Activated T-helper 17 cell treated with anti-CD3 and anti-CD28 coated beads, Interleukin-2, amount 50 U/mL, for 72 hours (primary cell): ENCODE measurements around the gene ZNF205. TPM values are rescaled to one million over a fixed set of nuclear protein-coding genes. Genes with fewer than 3 reads are reported as not detected.

Experiments
- ATAC-seq: fragments of 150-1000 bp; cut with Tn5 transposase; replicated peaks from 2 replicates; pipeline ENCODE4 v1.10.0; 2021; ENCODE audit warnings: mild to moderate bottlenecking, moderate library complexity
- H3K27ac Mint-ChIP-seq: one replicate; pipeline ENCODE4 v1.8.0; 2022; ENCODE audit warnings: mixed read lengths
- H3K27me3 Mint-ChIP-seq: one replicate; pipeline ENCODE4 v1.8.0; 2022; ENCODE audit warnings: mixed read lengths
- H3K36me3 Mint-ChIP-seq: one replicate; pipeline ENCODE4 v1.8.0; 2022; ENCODE audit warnings: low read depth, mild to moderate bottlenecking, mixed read lengths
- H3K4me1 Mint-ChIP-seq: one replicate; pipeline ENCODE4 v1.8.0; 2022; ENCODE audit warnings: mixed read lengths
- H3K4me3 Mint-ChIP-seq: one replicate; pipeline ENCODE4 v1.8.0; 2022; ENCODE audit warnings: mild to moderate bottlenecking, mixed read lengths
- H3K9me3 Mint-ChIP-seq: one replicate; pipeline ENCODE4 v1.8.0; 2022; ENCODE audit warnings: mixed read lengths
- total RNA-seq, 2 donors: library from RNA; stranded (reverse); gene quantifications; one replicate each; pipeline ENCODE4 v1.2.3, GENCODE V29; 2022

ZNF205 gene
- total RNA-seq, 2 donors from 2014 or later: not detected

- Mint-ChIP-seq H3K9me3 (no peaks in the 10 kb centered on the region), H3K4me1 (peaks cover 4% of the 10 kb centered on the region), H3K4me3 (no peak overlapping the region), H3K27ac (no peak overlapping the region), H3K27me3 (no peaks in the 10 kb centered on the region), H3K36me3 (peaks cover 26% of the 10 kb centered on the region)
- ATAC-seq: no peak
Measured at GRCh38 chr16:3142770-3143169, 30.4 kb downstream of the ZNF205 start.

- Mint-ChIP-seq H3K4me1 (peaks cover 4% of the 10 kb centered on the region), H3K27me3 (no peaks in the 10 kb centered on the region), H3K27ac (no peak overlapping the region), H3K9me3 (no peaks in the 10 kb centered on the region), H3K4me3 (no peak overlapping the region), H3K36me3 (peaks cover 26% of the 10 kb centered on the region)
- ATAC-seq: no peak
Measured at GRCh38 chr16:3143189-3143588, 30.8 kb downstream of the ZNF205 start.

DNA sequence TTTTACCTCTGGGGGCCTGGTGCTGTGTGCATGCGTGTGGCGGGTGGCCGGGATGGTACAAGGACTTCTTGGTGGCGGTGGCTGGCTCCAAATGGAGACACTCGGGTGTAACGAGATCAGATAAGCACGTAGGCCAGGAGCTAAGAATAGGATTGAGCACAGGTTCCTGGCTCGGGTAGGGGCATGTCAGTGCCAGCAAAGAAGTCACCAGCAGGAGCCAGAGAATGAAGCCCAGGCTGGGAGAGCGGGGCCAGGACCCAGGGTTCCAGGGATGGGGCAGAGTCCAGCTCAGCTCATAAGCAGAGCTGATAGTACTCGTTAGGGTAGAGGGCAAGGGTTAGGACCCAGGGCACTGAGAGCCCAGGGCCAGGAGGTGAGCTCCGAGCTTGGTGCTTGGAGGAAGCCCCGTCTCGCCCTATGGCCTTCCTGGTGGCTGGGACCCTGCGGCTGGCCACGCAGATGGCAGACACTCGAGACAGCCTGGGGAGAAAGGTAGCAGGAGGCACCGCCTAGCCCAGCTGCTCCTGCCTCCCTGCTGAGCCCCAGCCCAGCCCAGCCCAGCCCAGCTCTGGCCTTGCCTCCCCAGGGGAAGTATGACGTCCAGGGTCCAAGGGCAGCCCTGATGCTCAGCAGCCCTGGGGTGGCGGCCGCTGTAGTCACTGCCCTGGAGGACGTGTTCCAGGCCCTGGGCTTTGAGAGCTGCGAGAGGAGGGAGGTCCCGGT, 31.4 kb downstream of the ZNF205 start:
- no peaks in the 10 kb centered on the region for H3K9me3 Mint-ChIP-seq
- no peak for ATAC-seq
- peaks cover 26% of the 10 kb centered on the region for H3K36me3 Mint-ChIP-seq
- no peaks in the 10 kb centered on the region for H3K27me3 Mint-ChIP-seq
- no peak overlapping the region for H3K4me3 Mint-ChIP-seq
- no peak overlapping the region for H3K27ac Mint-ChIP-seq
- H3K4me1 Mint-ChIP-seq: peaks cover 4% of the 10 kb centered on the region

DNA sequence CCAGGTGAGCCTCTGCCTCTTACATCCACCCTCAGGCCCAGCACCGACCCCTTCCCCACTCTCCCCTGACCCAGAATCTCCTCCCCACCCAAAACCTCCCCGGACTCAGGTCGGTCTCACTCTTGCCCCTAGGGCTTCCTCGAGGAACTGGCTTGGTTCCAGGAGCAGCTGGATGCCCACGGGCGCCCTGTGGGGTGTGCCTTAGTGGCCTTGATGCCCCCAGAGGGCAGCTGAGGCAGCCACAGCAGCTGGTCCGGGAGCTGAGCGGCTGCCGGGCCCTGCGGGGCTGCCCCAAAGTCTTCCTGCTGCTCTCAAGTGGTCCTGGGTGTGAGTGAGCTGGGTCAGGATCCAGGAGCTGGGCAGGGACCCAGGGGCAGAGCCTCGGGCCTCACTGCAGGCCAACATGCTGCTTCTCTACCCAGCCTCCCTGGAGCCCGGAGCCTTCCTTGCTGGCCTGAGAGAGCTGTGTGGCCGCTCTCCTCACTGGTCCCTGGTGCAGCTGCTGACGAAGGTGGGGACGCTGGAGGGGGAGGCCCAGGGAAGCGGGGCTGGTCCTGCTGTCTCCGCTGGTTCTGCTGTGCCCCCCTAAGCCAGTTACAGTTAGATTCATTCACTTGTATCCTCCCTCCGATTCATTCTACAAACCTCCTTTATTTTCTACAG, 32.1 kb downstream of the ZNF205 start:
- H3K9me3 Mint-ChIP-seq: no peaks in the 10 kb centered on the region
- H3K4me3 Mint-ChIP-seq: no peak overlapping the region
- H3K36me3 Mint-ChIP-seq: peaks cover 20% of the 10 kb centered on the region
- no peak overlapping the region for H3K27ac Mint-ChIP-seq
- H3K4me1 Mint-ChIP-seq: peaks cover 4% of the 10 kb centered on the region
- ATAC-seq: no peak
- H3K27me3 Mint-ChIP-seq: no peaks in the 10 kb centered on the region

- H3K4me3 Mint-ChIP-seq: no peak overlapping the region
- no peaks in the 10 kb centered on the region for H3K9me3 Mint-ChIP-seq
- peaks cover 17% of the 10 kb centered on the region for H3K36me3 Mint-ChIP-seq
- H3K4me1 Mint-ChIP-seq: peaks cover 4% of the 10 kb centered on the region
- no peak overlapping the region for H3K27ac Mint-ChIP-seq
- no peak for ATAC-seq
- H3K27me3 Mint-ChIP-seq: no peaks in the 10 kb centered on the region
Measured at GRCh38 chr16:3145151-3145550, 32.8 kb downstream of the ZNF205 start.

GRCh38 chr16:3145660-3146059, 33.3 kb downstream of the ZNF205 start:
- Mint-ChIP-seq H3K4me3 (no peak overlapping the region), H3K9me3 (no peaks in the 10 kb centered on the region), H3K27me3 (no peaks in the 10 kb centered on the region), H3K36me3 (peaks cover 20% of the 10 kb centered on the region), H3K27ac (no peak overlapping the region), H3K4me1 (peaks cover 7% of the 10 kb centered on the region)
- no peak for ATAC-seq

DNA sequence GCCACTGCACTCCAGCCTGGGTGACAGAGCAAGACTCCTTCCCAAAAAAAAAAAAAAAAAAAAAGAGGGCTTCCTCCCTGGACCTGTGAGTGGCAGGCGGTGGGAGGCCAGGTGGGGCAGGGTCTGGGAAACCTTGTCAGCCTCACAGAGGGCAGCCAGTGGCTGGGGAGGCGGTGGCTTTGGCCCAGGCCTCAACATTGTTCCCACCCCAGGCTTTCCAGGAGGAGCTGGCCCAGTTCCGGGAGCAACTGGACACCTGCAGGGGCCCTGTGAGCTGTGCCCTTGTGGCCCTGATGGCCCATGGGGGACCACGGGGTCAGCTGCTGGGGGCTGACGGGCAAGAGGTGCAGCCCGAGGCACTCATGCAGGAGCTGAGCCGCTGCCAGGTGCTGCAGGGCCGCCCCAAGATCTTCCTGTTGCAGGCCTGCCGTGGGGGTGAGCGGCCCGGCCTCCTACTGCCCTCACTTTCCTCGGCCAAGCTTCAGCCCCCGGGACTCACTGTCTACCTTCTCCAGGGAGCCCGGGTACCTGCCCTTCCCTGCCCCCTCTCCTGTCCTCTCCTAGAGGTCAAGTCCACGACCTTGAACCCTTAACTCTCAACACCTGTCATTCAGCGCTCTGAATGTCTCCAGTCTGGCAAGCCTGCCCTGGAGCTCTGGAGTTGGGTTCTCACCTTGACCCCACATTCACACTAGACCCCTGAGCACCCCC, 34.8 kb downstream of the ZNF205 start:
- Mint-ChIP-seq H3K9me3 (no peaks in the 10 kb centered on the region), H3K36me3 (peaks cover 20% of the 10 kb centered on the region), H3K4me1 (peaks cover 10% of the 10 kb centered on the region), H3K27ac (no peak overlapping the region), H3K4me3 (no peak overlapping the region), H3K27me3 (no peaks in the 10 kb centered on the region)
- no peak for ATAC-seq

GRCh38 chr16:3147757-3148104, 35.3 kb downstream of the ZNF205 start:
- no peak overlapping the region for H3K27ac Mint-ChIP-seq
- H3K27me3 Mint-ChIP-seq: no peaks in the 10 kb centered on the region
- H3K9me3 Mint-ChIP-seq: no peaks in the 10 kb centered on the region
- no peak for ATAC-seq
- H3K4me1 Mint-ChIP-seq: peaks cover 12% of the 10 kb centered on the region
- peaks cover 20% of the 10 kb centered on the region for H3K36me3 Mint-ChIP-seq
- no peak overlapping the region for H3K4me3 Mint-ChIP-seq

DNA sequence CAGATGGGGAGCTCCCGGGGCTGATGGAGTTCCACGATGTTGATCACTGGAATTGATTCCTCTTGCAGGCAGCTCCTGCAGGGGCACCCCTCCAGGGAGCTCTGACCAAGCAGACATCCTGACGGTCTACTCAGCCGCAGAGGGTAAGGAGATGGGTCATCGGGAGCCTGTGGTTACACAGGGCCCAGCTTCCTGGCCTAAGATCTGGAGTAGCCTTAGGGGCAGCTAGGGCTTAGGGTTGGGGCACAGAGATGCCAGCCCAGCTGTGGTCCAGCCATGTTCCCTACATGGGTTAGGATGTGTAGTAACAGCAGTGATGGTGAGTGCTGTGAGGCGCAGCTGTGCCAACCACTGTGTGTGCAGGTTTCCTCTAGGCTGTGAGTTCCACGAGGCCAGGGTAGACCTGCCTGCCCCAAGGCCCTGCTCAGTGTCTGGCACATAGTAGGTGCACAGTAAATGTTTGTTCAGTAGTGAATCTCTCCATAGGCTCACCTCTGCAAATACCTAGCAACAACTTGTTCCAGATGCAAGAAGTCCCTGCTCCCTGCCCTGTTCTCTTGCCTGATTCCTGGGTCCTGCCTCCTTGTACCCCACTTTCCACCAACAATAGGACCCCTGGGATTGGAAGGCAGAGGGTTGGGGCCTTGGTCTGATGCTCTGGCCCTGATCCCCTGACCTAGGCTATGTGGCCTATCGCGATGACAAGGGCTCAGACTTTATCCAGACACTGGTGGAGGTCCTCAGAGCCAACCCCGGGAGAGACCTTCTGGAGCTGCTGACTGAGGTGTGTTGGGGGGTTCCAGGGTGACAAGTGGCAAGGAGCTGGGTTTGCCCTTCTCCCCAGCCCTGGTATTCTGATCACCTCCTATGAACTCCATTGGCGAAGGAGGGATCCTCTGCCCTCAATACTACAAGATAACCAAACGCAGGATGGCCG, 36.1 kb downstream of the ZNF205 start:
- peak overlapping the region; percentile 77 for H3K4me3 Mint-ChIP-seq
- H3K4me1 Mint-ChIP-seq: peaks cover 14% of the 10 kb centered on the region
- no peaks in the 10 kb centered on the region for H3K9me3 Mint-ChIP-seq
- no peak overlapping the region for H3K27ac Mint-ChIP-seq
- no peak for ATAC-seq
- no peaks in the 10 kb centered on the region for H3K27me3 Mint-ChIP-seq
- peaks cover 23% of the 10 kb centered on the region for H3K36me3 Mint-ChIP-seq

GRCh38 chr16:3149193-3149530, 36.8 kb downstream of the ZNF205 start:
- Mint-ChIP-seq H3K27ac (no peak overlapping the region), H3K4me1 (peaks cover 14% of the 10 kb centered on the region), H3K36me3 (peaks cover 23% of the 10 kb centered on the region), H3K4me3 (peak overlapping the region; percentile 77), H3K27me3 (no peaks in the 10 kb centered on the region), H3K9me3 (no peaks in the 10 kb centered on the region)
- ATAC-seq: no peak

GRCh38 chr16:3149630-3150345, 37.4 kb downstream of the ZNF205 start:
- Mint-ChIP-seq H3K36me3 (peaks cover 23% of the 10 kb centered on the region), H3K9me3 (no peaks in the 10 kb centered on the region), H3K27ac (peak overlapping the region; percentile 99), H3K27me3 (no peaks in the 10 kb centered on the region), H3K4me1 (peaks cover 14% of the 10 kb centered on the region), H3K4me3 (peak overlapping the region; percentile 77)
- peak; percentile 17 for ATAC-seq

GRCh38 chr16:3150346-3151218, 38.2 kb downstream of the ZNF205 start:
- peaks cover 23% of the 10 kb centered on the region for H3K36me3 Mint-ChIP-seq
- peak; percentile 80 for ATAC-seq
- peaks cover 14% of the 10 kb centered on the region for H3K4me1 Mint-ChIP-seq
- H3K9me3 Mint-ChIP-seq: no peaks in the 10 kb centered on the region
- H3K27me3 Mint-ChIP-seq: no peaks in the 10 kb centered on the region
- peak overlapping the region; percentile 99 for H3K27ac Mint-ChIP-seq
- peak overlapping the region; percentile 77 for H3K4me3 Mint-ChIP-seq

DNA sequence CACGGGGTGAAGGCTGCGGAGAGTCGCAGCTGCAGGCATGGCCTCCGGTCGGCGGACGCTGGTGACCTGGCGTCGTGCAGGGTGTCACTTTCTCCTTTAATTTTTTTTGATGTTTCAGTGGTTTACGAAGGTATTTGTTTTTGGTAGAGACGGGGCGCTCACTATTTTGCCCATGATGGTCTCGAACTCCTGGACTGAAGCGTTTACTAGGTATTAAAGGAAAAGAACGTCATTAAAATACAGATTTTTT, 39.6 kb downstream of the ZNF205 start:
- H3K27me3 Mint-ChIP-seq: no peaks in the 10 kb centered on the region
- peak overlapping the region; percentile 99 for H3K27ac Mint-ChIP-seq
- H3K9me3 Mint-ChIP-seq: no peaks in the 10 kb centered on the region
- no peak for ATAC-seq
- peak overlapping the region; percentile 77 for H3K4me3 Mint-ChIP-seq
- H3K36me3 Mint-ChIP-seq: peaks cover 23% of the 10 kb centered on the region
- H3K4me1 Mint-ChIP-seq: peaks cover 14% of the 10 kb centered on the region
